ENCODE results near the gene SUGCT.

DNA sequence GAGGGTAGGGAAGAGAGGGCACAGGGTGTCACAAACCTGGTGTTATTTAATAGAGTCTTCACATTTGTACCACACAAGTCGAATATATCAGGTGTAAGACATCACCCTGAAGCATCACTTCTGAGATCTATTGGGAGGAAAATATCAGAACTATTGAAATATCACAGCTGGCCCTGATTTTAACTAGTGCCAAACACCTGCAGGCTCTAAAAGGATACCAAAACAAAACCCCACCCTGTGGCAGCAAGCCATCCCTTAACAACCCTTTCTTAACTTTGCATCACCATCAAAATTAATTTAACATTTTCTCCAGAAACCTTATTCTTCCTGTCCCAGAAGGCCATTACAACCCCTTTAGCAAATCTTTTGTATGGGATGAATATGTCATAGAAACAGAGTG lies 365.4 kb downstream of the SUGCT start:
- TF ChIP-seq YY1 (IDR thresholded peaks at IDR 0.05; ENCODE audit: insufficient read depth, insufficient read length), result no peak
- TF ChIP-seq SUZ12 (IDR thresholded peaks at IDR 0.05; ENCODE audit: extremely low read depth, insufficient read depth, insufficient read length), result no peak
